Activated B cell treated with CpG ODN at 0.5 μM for 24 hours (primary cell): ENCODE results near the gene PRF1. TPM values are rescaled to one million over a fixed set of nuclear protein-coding genes. Genes with fewer than 3 reads are reported as not detected.

ENCODE experiments used
- ATAC-seq: fragments of 200-7000 bp; cut with Tn5 transposase; one replicate; pipeline ENCODE4 v1.10.0; 2021; ENCODE audit warnings: low read depth, mild to moderate bottlenecking, moderate library complexity
- CTCF ChIA-PET: fragments of 350-600 bp; sonication (Branson Sonifier 250); formaldehyde crosslinking; loops from one replicate; lab custom pipeline; 2021; ENCODE audit warnings: antibody characterized with exemption; lab: Charles Lee
- POLR2A ChIA-PET: fragments of 350-600 bp; sonication (Branson Sonifier 250); formaldehyde crosslinking; loops from one replicate; lab custom pipeline; 2021; ENCODE audit warnings: antibody characterized with exemption; lab: Charles Lee
- DNase-seq: peaks from one replicate; pipeline ENCODE4 v3.0.0; 2022
- H3K27ac Mint-ChIP-seq: one replicate; pipeline ENCODE4 v1.8.0; 2020; ENCODE audit warnings: mixed read lengths
- H3K27me3 Mint-ChIP-seq: one replicate; pipeline ENCODE4 v1.8.0; 2021; ENCODE audit warnings: mixed read lengths
- H3K36me3 Mint-ChIP-seq: one replicate; pipeline ENCODE4 v1.8.0; 2021; ENCODE audit warnings: low read depth, mixed read lengths
- H3K4me1 Mint-ChIP-seq: one replicate; pipeline ENCODE4 v1.8.0; 2021; ENCODE audit warnings: mixed read lengths
- H3K4me3 Mint-ChIP-seq: one replicate; pipeline ENCODE4 v1.8.0; 2020; ENCODE audit warnings: mild to moderate bottlenecking, mixed read lengths
- H3K9me3 Mint-ChIP-seq: one replicate; pipeline ENCODE4 v1.8.0; 2020; ENCODE audit warnings: mixed read lengths
- intact Hi-C: fragments of 100-400 bp; cut with micrococcal nuclease; formaldehyde crosslinking; loops from one replicate; pipeline ENCODE4 v1.15.1; 2024
- total RNA-seq: library from RNA; stranded (reverse); gene quantifications from 2 replicates; pipeline ENCODE4 v1.2.3, GENCODE V29; 2022
- TF ChIP-seq, protein P1 (sequence below): fragments of 200-600 bp; IDR thresholded peaks from one replicate; pipeline ENCODE4 v1.8.0; 2022; ENCODE audit warnings: antibody characterized with exemption, mild to moderate bottlenecking

Gene PRF1
- total RNA-seq, 1 donor from 2014 or later = 0.53 TPM

DNA sequence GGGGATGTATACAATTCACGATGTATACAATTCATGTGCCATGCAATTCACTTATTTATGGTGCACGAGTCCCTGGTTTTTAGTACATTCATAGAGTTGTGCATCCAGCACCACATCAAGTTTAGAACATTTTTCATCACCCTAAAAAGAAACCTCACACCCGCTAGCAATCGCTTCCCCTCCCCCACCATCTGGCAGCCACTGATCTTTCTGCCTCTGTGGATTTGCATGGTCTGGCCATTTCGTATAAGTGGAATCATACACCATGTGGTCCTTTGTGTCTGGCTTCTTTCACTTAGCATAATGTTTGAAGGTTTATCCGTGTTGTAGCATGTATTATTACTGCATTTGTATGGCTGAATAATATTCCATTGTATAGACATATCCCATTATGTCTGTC, 52.1 kb downstream of the PRF1 start:
- intact Hi-C loops = loop anchor here (1.0 to 5.0 kb wide), 4 partner anchors 209 to 737 kb away; partner anchors contain the start of gene SGPL1
- no peak for DNase-seq
- no peaks in the 10 kb centered on the region for H3K27me3 Mint-ChIP-seq
- no peaks in the 10 kb centered on the region for H3K9me3 Mint-ChIP-seq
- CTCF ChIA-PET = interaction anchor here (0.9 to 3.5 kb wide), 8 partner anchors 8 to 334 kb away, joined by 3 to 21 read pairs (median 6); no protein-coding TSS in a partner anchor
- H3K27ac Mint-ChIP-seq = no peak overlapping the region
- no peak overlapping the region for H3K4me3 Mint-ChIP-seq
- ATAC-seq = no peak
- TF ChIP-seq, protein P1, sequence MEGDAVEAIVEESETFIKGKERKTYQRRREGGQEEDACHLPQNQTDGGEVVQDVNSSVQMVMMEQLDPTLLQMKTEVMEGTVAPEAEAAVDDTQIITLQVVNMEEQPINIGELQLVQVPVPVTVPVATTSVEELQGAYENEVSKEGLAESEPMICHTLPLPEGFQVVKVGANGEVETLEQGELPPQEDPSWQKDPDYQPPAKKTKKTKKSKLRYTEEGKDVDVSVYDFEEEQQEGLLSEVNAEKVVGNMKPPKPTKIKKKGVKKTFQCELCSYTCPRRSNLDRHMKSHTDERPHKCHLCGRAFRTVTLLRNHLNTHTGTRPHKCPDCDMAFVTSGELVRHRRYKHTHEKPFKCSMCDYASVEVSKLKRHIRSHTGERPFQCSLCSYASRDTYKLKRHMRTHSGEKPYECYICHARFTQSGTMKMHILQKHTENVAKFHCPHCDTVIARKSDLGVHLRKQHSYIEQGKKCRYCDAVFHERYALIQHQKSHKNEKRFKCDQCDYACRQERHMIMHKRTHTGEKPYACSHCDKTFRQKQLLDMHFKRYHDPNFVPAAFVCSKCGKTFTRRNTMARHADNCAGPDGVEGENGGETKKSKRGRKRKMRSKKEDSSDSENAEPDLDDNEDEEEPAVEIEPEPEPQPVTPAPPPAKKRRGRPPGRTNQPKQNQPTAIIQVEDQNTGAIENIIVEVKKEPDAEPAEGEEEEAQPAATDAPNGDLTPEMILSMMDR = no peak
- peaks cover 15% of the 10 kb centered on the region for H3K36me3 Mint-ChIP-seq
- no peaks in the 10 kb centered on the region for H3K4me1 Mint-ChIP-seq
- POLR2A ChIA-PET = no interaction called here

GRCh38 chr10:70549962-70550458, 52.5 kb downstream of the PRF1 start:
- Mint-ChIP-seq H3K27me3 (no peaks in the 10 kb centered on the region), H3K4me3 (no peak overlapping the region), H3K9me3 (no peaks in the 10 kb centered on the region), H3K36me3 (peaks cover 15% of the 10 kb centered on the region), H3K4me1 (no peaks in the 10 kb centered on the region), H3K27ac (no peak overlapping the region)
- ATAC-seq (peak; percentile 75), DNase-seq (peak; percentile 58)
- POLR2A ChIA-PET = no interaction called here
- TF ChIP-seq, protein P1 = no peak
- CTCF ChIA-PET = interaction anchor here (0.9 to 3.5 kb wide), 10 partner anchors 9 to 334 kb away, joined by 3 to 21 read pairs (median 4); no protein-coding TSS in a partner anchor
- intact Hi-C loops = loop anchor here (1.0 to 5.0 kb wide), 4 partner anchors 209 to 737 kb away; partner anchors contain the start of gene SGPL1

DNA sequence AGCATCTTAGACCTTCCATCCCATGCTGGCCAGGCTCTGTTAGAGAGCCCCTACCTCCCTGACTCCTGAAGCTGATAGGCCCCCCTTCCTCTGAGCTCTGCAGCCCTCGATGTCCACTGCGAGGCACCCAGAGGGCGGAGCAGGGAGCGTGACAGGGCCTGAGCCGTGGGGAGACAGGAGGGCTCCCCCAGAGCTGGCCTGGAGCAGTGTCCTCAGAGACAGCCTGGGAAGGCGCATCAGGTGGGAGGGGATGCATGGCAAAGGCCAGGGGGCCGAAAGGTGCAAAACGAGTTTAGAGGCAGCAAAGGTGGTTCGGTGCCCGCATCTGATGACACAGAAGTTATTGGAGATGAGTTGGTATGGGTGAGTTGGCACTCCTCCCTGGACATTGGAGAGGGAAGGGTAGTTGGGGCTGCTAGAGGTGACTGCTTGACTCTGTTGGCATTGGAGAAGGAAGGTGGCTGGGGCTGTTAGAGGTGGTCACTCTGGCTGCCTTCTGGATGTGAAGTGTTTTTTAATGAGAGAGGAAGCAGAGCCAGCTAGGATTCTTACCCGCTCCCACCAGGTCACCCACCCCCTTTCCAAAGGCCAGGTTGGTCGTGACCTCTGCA, 53.1 kb downstream of the PRF1 start:
- H3K27ac Mint-ChIP-seq = no peak overlapping the region
- H3K4me1 Mint-ChIP-seq = no peaks in the 10 kb centered on the region
- TF ChIP-seq, protein P1 = no peak
- intact Hi-C loops = no loop called here
- H3K36me3 Mint-ChIP-seq = peaks cover 15% of the 10 kb centered on the region
- DNase-seq (no peak), ATAC-seq (peak; percentile 18)
- no peaks in the 10 kb centered on the region for H3K9me3 Mint-ChIP-seq
- POLR2A ChIA-PET = no interaction called here
- CTCF ChIA-PET = interaction anchor here (1.0 to 3.5 kb wide), 7 partner anchors 9 to 211 kb away, joined by 3 to 21 read pairs (median 4); no protein-coding TSS in a partner anchor
- H3K4me3 Mint-ChIP-seq = no peak overlapping the region
- no peaks in the 10 kb centered on the region for H3K27me3 Mint-ChIP-seq

Other genes starting within 250 kb of the PRF1 start
- 0.64 and 0.81 TPM in 2 replicates for gene LRRC20, start 220.1 kb downstream of the PRF1 start, total RNA-seq
- 38.7 and 40.6 TPM in 2 replicates for gene EIF4EBP2, start 198.6 kb downstream of the PRF1 start, total RNA-seq
- gene NODAL, start 161.1 kb downstream of the PRF1 start, total RNA-seq = not detected in 2 replicates
- 2.4 and 3.3 TPM in 2 replicates for gene PALD1, start 124.0 kb downstream of the PRF1 start, total RNA-seq
- gene ADAMTS14, start 69.8 kb upstream of the PRF1 start, total RNA-seq = 0.04 TPM in 1 of 2 replicates, not detected in the other
- gene TBATA, start 182.6 kb upstream of the PRF1 start, total RNA-seq = not detected in 2 replicates
- gene SGPL1, start 213.2 kb upstream of the PRF1 start, total RNA-seq = 35.9 and 36.3 TPM in 2 replicates